Psoas muscle (tissue), 8 donors: ENCODE measurements around the gene PPFIBP2. TPM values are rescaled to one million over a fixed set of nuclear protein-coding genes. Genes with fewer than 3 reads are reported as not detected.

Experiments
- ATAC-seq, 4 donors: fragments of 200-7000 bp; cut with Tn5 transposase; one replicate each; pipeline ENCODE4 v1.9.1; 2020; ENCODE audit warnings: moderate library complexity in 3 of 4, mild to moderate bottlenecking in 2 of 4
- DNase-seq, 2 donors: peaks; one replicate each; pipeline ENCODE4 v3.0.0-alpha.2; 2020
- H3K27ac ChIP-seq: fragments of 200-600 bp; one replicate; pipeline ENCODE4 v1.8.0; 2022
- H3K27me3 ChIP-seq, 3 donors: fragments of 200-600 bp in 1 of 3; one replicate each; pipeline versions ENCODE4 v1.6.1 to v1.8.0; 2013 to 2022; ENCODE audit warnings: low read length in 2 of 3, mild to moderate bottlenecking in 2 of 3, moderate library complexity in 1 of 3; ENCODE audit not compliant: insufficient read depth in 3 of 3
- H3K36me3 ChIP-seq, 2 donors: fragments of 200-600 bp in 1 of 2; one replicate each; pipeline versions ENCODE4 v1.6.1 to v1.8.0; 2013 to 2022; ENCODE audit warnings: low read depth in 1 of 2, mild to moderate bottlenecking in 1 of 2, moderate library complexity in 1 of 2; ENCODE audit not compliant: insufficient read depth in 1 of 2
- H3K4me1 ChIP-seq: fragments of 200-600 bp; one replicate; pipeline ENCODE4 v1.8.0; 2022
- H3K4me3 ChIP-seq: fragments of 200-600 bp; one replicate; pipeline ENCODE4 v1.8.0; 2022; ENCODE audit warnings: mild to moderate bottlenecking
- H3K9me3 ChIP-seq: fragments of 200-600 bp; one replicate; pipeline ENCODE4 v1.8.0; 2022
- WGBS, 3 donors: extraction: QIAGEN DNeasy Blood & Tissue Kit; methylation state at CpG; one replicate each; pipeline versions ENCODE4 v1.1.6 to v1.1.7; 2013; 5-methylcytosine and 5-hydroxymethylcytosine counted together
- intact Hi-C, 2 donors: fragments of 100-400 bp; cut with DNase I; formaldehyde crosslinking; loops; one replicate each; pipeline versions ENCODE4 v1.11.0 to v1.14.2; 2022
- polyA plus RNA-seq, 3 donors: library from polyadenylated mRNA; stranded (reverse); fragments of 200-250 nt; gene quantifications; one replicate each; pipeline ENCODE4 v1.2.3, GENCODE V29; 2013
- total RNA-seq, 4 donors: library from RNA; stranded (reverse); fragmentation: NEBNext Ultra II Directional in 2 of 4; extraction: Animal tissue kit (Norgen Biotek cat#: 25700) in 2 of 4; gene quantifications; one replicate each; pipeline versions ENCODE4 v1.2.1 to v1.2.4, GENCODE V29; 2021 to 2023
- TF ChIP-seq, protein P1 (sequence below): fragments of 200-600 bp; IDR thresholded peaks from one replicate; pipeline ENCODE4 v1.8.0; 2022; ENCODE audit warnings: antibody characterized with exemption
- donor health status: healthy with polysubstance abuse.
- donor health status: DM: no; HTN: no; CAD: no; lungs with moderate emphysema.
- donor health status: Bipolar disorder and iron deficiency.
- donor health status: healthy.
- donor health status: DM: yes; HTN: yes; CAD: no.
- donor health status: DM: no; HTN: no; CAD: no.
- donor health status: DM: no; HTN: no; CAD: no.
- donor health status: DM: yes; HTN: yes; CAD: no.

Gene PPFIBP2
- total and polyA plus RNA-seq, 7 donors: 7.4 to 54.8 (median 19.7) TPM

DNA sequence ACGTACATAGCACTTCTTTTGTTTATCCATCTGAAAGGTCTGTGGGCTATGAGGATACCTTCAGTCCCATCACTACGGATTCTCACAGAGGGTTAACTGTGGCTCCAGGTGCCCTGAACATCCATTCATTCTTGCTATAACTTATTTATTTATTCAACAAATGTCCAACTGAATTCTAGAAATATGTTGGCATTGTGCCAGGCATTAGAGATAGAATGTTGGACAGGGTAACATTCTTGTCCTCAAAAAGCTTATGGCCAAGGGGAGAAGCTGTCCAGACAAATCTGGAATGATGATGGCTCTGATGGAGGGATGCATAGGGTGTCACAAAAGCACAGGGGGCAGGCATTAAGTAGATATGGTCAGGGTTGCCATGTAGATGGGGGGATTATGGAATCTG, 20.1 kb upstream of the PPFIBP2 start:
- no peak for ATAC-seq
- Histone ChIP-seq H3K9me3 (no peaks in the 10 kb centered on the region), H3K4me1 (no peaks in the 10 kb centered on the region), H3K36me3 (no peaks in the 10 kb centered on the region), H3K27me3 (no peaks in the 10 kb centered on the region), H3K4me3 (no peak overlapping the region), H3K27ac (no peak overlapping the region)
- no peak for DNase-seq
- 89 to 96% (median 96%) methylated on average over 2 of the region's 2 CpGs for WGBS, 3 donors
- intact Hi-C loops: no loop called here
- TF ChIP-seq, protein P1, sequence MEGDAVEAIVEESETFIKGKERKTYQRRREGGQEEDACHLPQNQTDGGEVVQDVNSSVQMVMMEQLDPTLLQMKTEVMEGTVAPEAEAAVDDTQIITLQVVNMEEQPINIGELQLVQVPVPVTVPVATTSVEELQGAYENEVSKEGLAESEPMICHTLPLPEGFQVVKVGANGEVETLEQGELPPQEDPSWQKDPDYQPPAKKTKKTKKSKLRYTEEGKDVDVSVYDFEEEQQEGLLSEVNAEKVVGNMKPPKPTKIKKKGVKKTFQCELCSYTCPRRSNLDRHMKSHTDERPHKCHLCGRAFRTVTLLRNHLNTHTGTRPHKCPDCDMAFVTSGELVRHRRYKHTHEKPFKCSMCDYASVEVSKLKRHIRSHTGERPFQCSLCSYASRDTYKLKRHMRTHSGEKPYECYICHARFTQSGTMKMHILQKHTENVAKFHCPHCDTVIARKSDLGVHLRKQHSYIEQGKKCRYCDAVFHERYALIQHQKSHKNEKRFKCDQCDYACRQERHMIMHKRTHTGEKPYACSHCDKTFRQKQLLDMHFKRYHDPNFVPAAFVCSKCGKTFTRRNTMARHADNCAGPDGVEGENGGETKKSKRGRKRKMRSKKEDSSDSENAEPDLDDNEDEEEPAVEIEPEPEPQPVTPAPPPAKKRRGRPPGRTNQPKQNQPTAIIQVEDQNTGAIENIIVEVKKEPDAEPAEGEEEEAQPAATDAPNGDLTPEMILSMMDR: no peak

DNA sequence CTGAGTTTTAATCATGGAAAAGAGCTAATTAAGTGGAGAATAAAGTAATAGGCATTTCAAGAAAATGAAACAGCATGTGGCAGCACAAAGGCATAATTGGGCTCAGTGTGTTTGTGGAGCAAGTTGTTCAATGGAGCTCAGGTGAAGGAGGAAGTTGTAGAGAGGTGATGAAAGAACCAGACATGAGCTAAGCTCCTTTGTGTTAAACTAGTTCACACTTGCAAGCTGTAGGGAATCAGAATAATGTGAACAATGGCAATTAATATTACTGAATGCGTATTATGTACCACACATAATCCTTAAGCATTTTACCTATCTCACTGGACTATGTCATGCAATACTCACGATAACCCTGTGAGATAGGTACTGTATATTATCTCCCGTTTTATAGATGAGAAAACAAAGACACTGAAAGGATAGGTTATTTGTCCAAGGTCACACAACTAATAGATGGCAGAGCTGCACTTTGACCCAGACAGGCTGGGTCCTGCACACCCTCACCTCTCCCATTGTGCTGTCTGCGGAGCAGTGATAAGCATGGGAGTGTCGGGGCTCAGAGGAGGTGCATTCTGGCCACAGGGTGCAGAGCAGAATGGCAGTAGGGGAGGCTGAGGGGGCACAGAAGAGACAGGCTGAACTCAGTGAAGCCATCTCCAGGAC, 19.6 kb upstream of the PPFIBP2 start:
- H3K9me3 ChIP-seq: no peaks in the 10 kb centered on the region
- H3K36me3 ChIP-seq: no peaks in the 10 kb centered on the region
- WGBS, 3 donors: 94 to 97% (median 95%) methylated on average over 5 of the region's 5 CpGs
- H3K27me3 ChIP-seq: no peaks in the 10 kb centered on the region
- H3K4me1 ChIP-seq: no peaks in the 10 kb centered on the region
- no peak for DNase-seq
- H3K4me3 ChIP-seq: no peak overlapping the region
- no peak for ATAC-seq
- intact Hi-C loops: no loop called here
- TF ChIP-seq, protein P1: no peak
- H3K27ac ChIP-seq: no peak overlapping the region

DNA sequence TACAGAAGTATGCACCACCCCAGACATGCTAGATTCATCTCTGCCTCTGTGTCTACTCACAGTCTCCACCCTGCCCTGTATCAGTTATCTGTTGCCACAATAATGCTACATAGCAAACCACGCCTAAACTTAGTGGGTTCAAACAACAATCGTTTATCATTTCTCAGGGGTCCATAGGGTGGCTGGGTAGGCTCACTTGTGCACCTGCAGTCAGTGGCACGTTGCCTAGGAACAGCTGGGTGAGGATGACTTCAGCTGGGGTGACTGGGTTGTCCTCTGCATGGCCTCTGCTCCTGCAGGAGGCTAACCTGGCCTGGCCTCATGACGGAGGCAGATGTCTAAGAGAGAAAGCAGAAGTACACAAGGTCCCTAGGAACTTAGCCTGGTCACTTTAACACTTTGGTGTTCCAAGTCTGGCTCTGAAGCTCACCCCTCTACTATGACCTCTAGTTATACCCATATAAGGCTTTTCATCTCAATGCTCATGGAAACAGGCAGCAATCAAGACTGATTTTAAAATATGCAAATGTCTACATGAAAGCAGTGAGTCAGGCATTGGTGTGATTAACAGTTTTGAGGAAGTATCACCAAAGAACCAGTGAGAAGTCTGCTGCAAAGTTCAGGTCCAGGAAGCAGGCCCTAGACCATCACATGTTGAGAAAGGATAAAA, 17.8 kb upstream of the PPFIBP2 start:
- ATAC-seq: peak in 2 of 4 donors; percentile 37 to 42
- DNase-seq: no peak
- no peaks in the 10 kb centered on the region for H3K9me3 ChIP-seq
- no peaks in the 10 kb centered on the region for H3K4me1 ChIP-seq
- no peak overlapping the region for H3K27ac ChIP-seq
- intact Hi-C loops: no loop called here
- TF ChIP-seq, protein P1: no peak
- H3K4me3 ChIP-seq: no peak overlapping the region
- H3K36me3 ChIP-seq: peaks cover 0 to 2% of the 10 kb centered on the region in 2 donors
- H3K27me3 ChIP-seq: no peaks in the 10 kb centered on the region
- WGBS, 3 donors: 53 to 60% (median 54%) methylated on average over 4 of the region's 4 CpGs

DNA sequence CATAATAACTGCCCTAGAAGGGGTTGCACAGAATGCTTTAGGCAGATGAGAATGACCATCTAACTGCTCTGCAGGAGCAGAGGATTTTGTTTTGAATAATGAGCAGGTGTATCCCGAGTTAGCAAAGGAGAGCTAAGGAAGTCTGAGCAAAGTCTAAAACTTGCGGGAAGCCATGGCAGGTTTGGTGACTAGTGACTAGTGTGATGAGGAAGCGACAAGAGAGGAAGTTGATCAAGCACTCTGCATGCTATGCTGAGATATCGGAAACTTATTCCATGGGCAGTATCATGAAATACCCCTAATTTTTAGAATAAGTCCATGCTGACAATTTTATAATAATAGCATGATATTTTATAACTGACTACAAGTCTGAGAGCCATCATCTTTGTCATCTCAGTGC, 15.6 kb upstream of the PPFIBP2 start:
- TF ChIP-seq, protein P1: no peak
- WGBS, 3 donors: 80 to 88% (median 87%) methylated on average over 4 of the region's 4 CpGs
- intact Hi-C loops: no loop called here
- H3K4me3 ChIP-seq: no peak overlapping the region
- H3K27me3 ChIP-seq: no peaks in the 10 kb centered on the region
- H3K4me1 ChIP-seq: no peaks in the 10 kb centered on the region
- H3K27ac ChIP-seq: no peak overlapping the region
- ATAC-seq (no peak), DNase-seq (no peak)
- H3K36me3 ChIP-seq: peaks cover 0 to 19% of the 10 kb centered on the region in 2 donors
- no peaks in the 10 kb centered on the region for H3K9me3 ChIP-seq
